ENCODE measurements around the gene ATP2A2. TPM values are rescaled to one million over a fixed set of nuclear protein-coding genes. Genes with fewer than 3 reads are reported as not detected.

ATP2A2 gene
- total RNA-seq, 1 experiment from 2014 or later, result 262 TPM

- DNase-seq, result no peak
- TF ChIP-seq CTCF (IDR thresholded peaks at IDR 0.05; ENCODE audit: insufficient read depth in 1 of 2, low read depth in 1 of 2, low read length in 1 of 2, severe bottlenecking in 1 of 2, unreplicated experiment in 1 of 2), result no peak
- Mint-ChIP-seq H3K27ac (ENCODE audit: unreplicated experiment) (no peak overlapping the region), H3K9me3 (ENCODE audit: unreplicated experiment) (no peaks in the 10 kb centered on the region), H3K4me1 (ENCODE audit: low read depth, unreplicated experiment) (no peaks in the 10 kb centered on the region), H3K36me3 (ENCODE audit: insufficient read depth, unreplicated experiment) (peaks cover 99% of the 10 kb centered on the region), H3K4me3 (ENCODE audit: unreplicated experiment) (no peak overlapping the region), H3K27me3 (ENCODE audit: insufficient read depth, unreplicated experiment) (no peaks in the 10 kb centered on the region)
- Histone ChIP-seq H3K9me3 (no peaks in the 10 kb centered on the region), H3K36me3 (ENCODE audit: control insufficient read depth, insufficient read depth, low read length) (peaks cover 4% of the 10 kb centered on the region), H3K4me1 (no peaks in the 10 kb centered on the region), H3K27me3 (replicated peaks; ENCODE audit: control insufficient read depth, insufficient read depth, low read length) (no peaks in the 10 kb centered on the region), H3K4me3 (ENCODE audit: low read depth, low read length) (no peak overlapping the region)
- POLR2A ChIA-PET, result no interaction called here
- no TSS peak for BruUV-seq (replicated peaks)
- CTCF ChIA-PET, result no interaction called here
- intact Hi-C loops (cut with micrococcal nuclease; ENCODE audit: unreplicated experiment), result no loop called here
These were observed 62.9 kb downstream of the ATP2A2 start for GRCh38 chr12:110343736-110344555.

- no peaks in the 10 kb centered on the region for H3K9me3 Mint-ChIP-seq (ENCODE audit: unreplicated experiment)
- ChIA-PET POLR2A (no interaction called here), CTCF (no interaction called here)
- DNase-seq, result no peak
- Histone ChIP-seq H3K36me3 (ENCODE audit: control insufficient read depth, insufficient read depth, low read length) (peaks cover 4% of the 10 kb centered on the region), H3K4me1 (no peaks in the 10 kb centered on the region), H3K27me3 (replicated peaks; ENCODE audit: control insufficient read depth, insufficient read depth, low read length) (no peaks in the 10 kb centered on the region), H3K9me3 (no peaks in the 10 kb centered on the region), H3K4me3 (ENCODE audit: low read depth, low read length) (no peak overlapping the region)
- intact Hi-C loops (cut with micrococcal nuclease; ENCODE audit: unreplicated experiment), result no loop called here
- H3K27me3 Mint-ChIP-seq (ENCODE audit: insufficient read depth, unreplicated experiment), result no peaks in the 10 kb centered on the region
- no peak overlapping the region for H3K4me3 Mint-ChIP-seq (ENCODE audit: unreplicated experiment)
- no peak overlapping the region for H3K27ac Mint-ChIP-seq (ENCODE audit: unreplicated experiment)
- peaks cover 99% of the 10 kb centered on the region for H3K36me3 Mint-ChIP-seq (ENCODE audit: insufficient read depth, unreplicated experiment)
- no peaks in the 10 kb centered on the region for H3K4me1 Mint-ChIP-seq (ENCODE audit: low read depth, unreplicated experiment)
- TF ChIP-seq CTCF (IDR thresholded peaks at IDR 0.05; ENCODE audit: insufficient read depth in 1 of 2, low read depth in 1 of 2, low read length in 1 of 2, severe bottlenecking in 1 of 2, unreplicated experiment in 1 of 2), result no peak
- BruUV-seq (replicated peaks), result no TSS peak
These were observed 63.6 kb downstream of the ATP2A2 start for GRCh38 chr12:110344657-110345056.

DNA sequence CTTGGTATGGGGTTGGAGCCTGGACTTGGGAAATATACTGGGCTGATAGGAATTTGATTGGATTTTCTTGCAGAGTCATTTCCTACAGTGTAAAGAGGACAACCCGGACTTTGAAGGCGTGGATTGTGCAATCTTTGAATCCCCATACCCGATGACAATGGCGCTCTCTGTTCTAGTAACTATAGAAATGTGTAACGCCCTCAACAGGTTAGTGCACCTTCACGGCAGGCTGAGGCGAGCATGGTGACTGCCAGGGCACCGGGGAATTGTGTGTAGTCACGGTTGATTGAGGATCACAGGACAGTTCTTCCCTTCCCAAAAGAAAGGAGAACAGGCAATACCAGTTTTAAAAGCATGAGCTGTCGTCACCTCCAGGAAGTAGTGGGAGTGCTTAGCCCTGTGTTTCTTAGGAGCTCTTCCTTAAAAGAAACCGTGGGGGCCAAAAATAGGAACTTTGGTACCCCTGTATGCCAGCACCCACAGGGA is 64.2 kb downstream of the ATP2A2 start:
- peak in 1 of 2 experiments; percentile 22 for DNase-seq
- H3K4me3 Mint-ChIP-seq (ENCODE audit: unreplicated experiment), result no peak overlapping the region
- no peaks in the 10 kb centered on the region for H3K9me3 Mint-ChIP-seq (ENCODE audit: unreplicated experiment)
- no peaks in the 10 kb centered on the region for H3K4me1 Mint-ChIP-seq (ENCODE audit: low read depth, unreplicated experiment)
- H3K4me3 ChIP-seq (ENCODE audit: low read depth, low read length), result no peak overlapping the region
- no peaks in the 10 kb centered on the region for H3K27me3 Mint-ChIP-seq (ENCODE audit: insufficient read depth, unreplicated experiment)
- peaks cover 5% of the 10 kb centered on the region for H3K36me3 ChIP-seq (ENCODE audit: control insufficient read depth, insufficient read depth, low read length)
- ChIA-PET POLR2A (no interaction called here), CTCF (no interaction called here)
- TF ChIP-seq CTCF (IDR thresholded peaks at IDR 0.05; ENCODE audit: insufficient read depth in 1 of 2, low read depth in 1 of 2, low read length in 1 of 2, severe bottlenecking in 1 of 2, unreplicated experiment in 1 of 2), result no peak
- no peaks in the 10 kb centered on the region for H3K9me3 ChIP-seq
- intact Hi-C loops (cut with micrococcal nuclease; ENCODE audit: unreplicated experiment), result no loop called here
- H3K27me3 ChIP-seq (replicated peaks; ENCODE audit: control insufficient read depth, insufficient read depth, low read length), result no peaks in the 10 kb centered on the region
- no TSS peak for BruUV-seq (replicated peaks)
- H3K4me1 ChIP-seq, result no peaks in the 10 kb centered on the region
- peaks cover 99% of the 10 kb centered on the region for H3K36me3 Mint-ChIP-seq (ENCODE audit: insufficient read depth, unreplicated experiment)
- no peak overlapping the region for H3K27ac Mint-ChIP-seq (ENCODE audit: unreplicated experiment)
